DND-41 (cell line): ENCODE results near the gene RGL1.

ENCODE experiments used
- ATAC-seq: fragments of 200-7000 bp; cut with Tn5 transposase; 3 replicates; pipeline ENCODE4 v1.9.1; 2021; ENCODE audit warnings: low read depth; ENCODE audit not compliant: insufficient read depth
- DNase-seq: peaks from one replicate; pipeline ENCODE4 v3.0.0-alpha.2; 2020
- H2AFZ ChIP-seq: 2 replicates; pipeline ENCODE4 v1.6.0; 2012; ENCODE audit warnings: low read depth, low read length
- H3K27ac ChIP-seq: 2 replicates; pipeline ENCODE4 v1.5.1; 2012; ENCODE audit warnings: low read length, inconsistent platforms
- H3K27me3 ChIP-seq: fragments of 200-600 bp; sonication (generic); 2 replicates; pipeline ENCODE4 v1.6.0; 2012; ENCODE audit warnings: low read length, mild to moderate bottlenecking, inconsistent platforms; ENCODE audit not compliant: insufficient read depth, poor library complexity
- H3K36me3 ChIP-seq: 2 replicates; pipeline ENCODE4 v1.5.1; 2012; ENCODE audit warnings: low read length, inconsistent platforms; ENCODE audit not compliant: insufficient read depth
- H3K4me1 ChIP-seq: 2 replicates; pipeline ENCODE4 v1.5.1; 2012; ENCODE audit warnings: mild to moderate bottlenecking, low read length; ENCODE audit not compliant: insufficient read depth
- H3K4me2 ChIP-seq: 2 replicates; pipeline ENCODE4 v1.6.0; 2012; ENCODE audit warnings: mild to moderate bottlenecking, moderate library complexity, low read length, inconsistent platforms; ENCODE audit not compliant: insufficient read depth
- H3K4me3 ChIP-seq, 2 experiments: fragments of 200-600 bp in 1 of 2; shearing (Covaris generic) in 1 of 2; 2 replicates each; pipeline ENCODE4 v1.5.1; 2012 to 2016; ENCODE audit warnings: inconsistent platforms in 2 of 2, low read length in 2 of 2, mild to moderate bottlenecking in 2 of 2, low read depth in 1 of 2, moderate library complexity in 1 of 2
- H3K79me2 ChIP-seq: 2 replicates; pipeline ENCODE4 v1.6.0; 2012; ENCODE audit warnings: low read length, inconsistent platforms; ENCODE audit not compliant: insufficient read depth
- H3K9ac ChIP-seq: 2 replicates; pipeline ENCODE4 v1.6.0; 2012; ENCODE audit warnings: low read depth, mild to moderate bottlenecking, inconsistent platforms, low read length, moderate library complexity
- H3K9me3 ChIP-seq: 2 replicates; pipeline ENCODE4 v1.5.1; 2012; ENCODE audit warnings: low read length, moderate library complexity, mild to moderate bottlenecking, inconsistent platforms; ENCODE audit not compliant: insufficient read depth, severe bottlenecking
- H4K20me1 ChIP-seq: 2 replicates; pipeline ENCODE4 v1.6.0; 2012; ENCODE audit warnings: low read length; ENCODE audit not compliant: insufficient read depth
- EZH2 ChIP-seq: IDR thresholded peaks from 3 replicates; pipeline ENCODE4 v1.6.1; 2012; ENCODE audit warnings: borderline replicate concordance, low read depth, mild to moderate bottlenecking, moderate library complexity, low read length, inconsistent platforms; ENCODE audit not compliant: severe bottlenecking
- TF ChIP-seq, protein P1 (sequence below): IDR thresholded peaks from 2 replicates; pipeline ENCODE4 v1.5.1; 2012; ENCODE audit warnings: borderline replicate concordance, low read length, moderate library complexity, mild to moderate bottlenecking; ENCODE audit not compliant: poor library complexity, severe bottlenecking; ENCODE audit errors: extremely low read depth

Gene RGL1

GRCh38 chr1:183932412-183932811 is 127.5 kb downstream of the RGL1 start:
- Histone ChIP-seq H3K9me3 (no peaks in the 10 kb centered on the region), H3K9ac (no peak overlapping the region), H3K4me2 (no peak overlapping the region), H3K27me3 (no peaks in the 10 kb centered on the region), H4K20me1 (no peaks in the 10 kb centered on the region), H3K4me3 (no peak overlapping the region), H3K4me1 (no peaks in the 10 kb centered on the region), H3K36me3 (no peaks in the 10 kb centered on the region), H2AFZ (no peak overlapping the region), H3K27ac (no peak overlapping the region), H3K79me2 (no peaks in the 10 kb centered on the region)
- DNase-seq (no peak), ATAC-seq (no peak)
- no peak for TF ChIP-seq EZH2
- TF ChIP-seq, protein P1, sequence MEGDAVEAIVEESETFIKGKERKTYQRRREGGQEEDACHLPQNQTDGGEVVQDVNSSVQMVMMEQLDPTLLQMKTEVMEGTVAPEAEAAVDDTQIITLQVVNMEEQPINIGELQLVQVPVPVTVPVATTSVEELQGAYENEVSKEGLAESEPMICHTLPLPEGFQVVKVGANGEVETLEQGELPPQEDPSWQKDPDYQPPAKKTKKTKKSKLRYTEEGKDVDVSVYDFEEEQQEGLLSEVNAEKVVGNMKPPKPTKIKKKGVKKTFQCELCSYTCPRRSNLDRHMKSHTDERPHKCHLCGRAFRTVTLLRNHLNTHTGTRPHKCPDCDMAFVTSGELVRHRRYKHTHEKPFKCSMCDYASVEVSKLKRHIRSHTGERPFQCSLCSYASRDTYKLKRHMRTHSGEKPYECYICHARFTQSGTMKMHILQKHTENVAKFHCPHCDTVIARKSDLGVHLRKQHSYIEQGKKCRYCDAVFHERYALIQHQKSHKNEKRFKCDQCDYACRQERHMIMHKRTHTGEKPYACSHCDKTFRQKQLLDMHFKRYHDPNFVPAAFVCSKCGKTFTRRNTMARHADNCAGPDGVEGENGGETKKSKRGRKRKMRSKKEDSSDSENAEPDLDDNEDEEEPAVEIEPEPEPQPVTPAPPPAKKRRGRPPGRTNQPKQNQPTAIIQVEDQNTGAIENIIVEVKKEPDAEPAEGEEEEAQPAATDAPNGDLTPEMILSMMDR: no peak

- no peak overlapping the region for H3K9ac ChIP-seq
- DNase-seq (no peak), ATAC-seq (no peak)
- no peaks in the 10 kb centered on the region for H3K36me3 ChIP-seq
- no peaks in the 10 kb centered on the region for H3K4me1 ChIP-seq
- no peaks in the 10 kb centered on the region for H3K9me3 ChIP-seq
- H3K4me3 ChIP-seq: no peak overlapping the region
- H3K27me3 ChIP-seq: peaks cover 4% of the 10 kb centered on the region
- H2AFZ ChIP-seq: no peak overlapping the region
- H3K4me2 ChIP-seq: no peak overlapping the region
- TF ChIP-seq, protein P1: no peak
- TF ChIP-seq EZH2: no peak
- H3K27ac ChIP-seq: no peak overlapping the region
- no peaks in the 10 kb centered on the region for H4K20me1 ChIP-seq
- H3K79me2 ChIP-seq: no peaks in the 10 kb centered on the region
Measured at GRCh38 chr1:183933528-183934179, 128.7 kb downstream of the RGL1 start.

- Histone ChIP-seq H3K9ac (no peak overlapping the region), H3K27ac (no peak overlapping the region), H3K9me3 (no peaks in the 10 kb centered on the region), H3K4me3 (no peak overlapping the region), H3K4me2 (no peak overlapping the region), H3K79me2 (no peaks in the 10 kb centered on the region), H3K4me1 (no peaks in the 10 kb centered on the region), H3K36me3 (no peaks in the 10 kb centered on the region), H4K20me1 (no peaks in the 10 kb centered on the region), H2AFZ (no peak overlapping the region), H3K27me3 (peaks cover 6% of the 10 kb centered on the region)
- no peak for DNase-seq
- ATAC-seq: no peak
- TF ChIP-seq EZH2: no peak
- TF ChIP-seq, protein P1: no peak
Measured at GRCh38 chr1:183934314-183934713, 129.4 kb downstream of the RGL1 start.

- H3K27me3 ChIP-seq: peaks cover 10% of the 10 kb centered on the region
- DNase-seq (no peak), ATAC-seq (no peak)
- H2AFZ ChIP-seq: no peak overlapping the region
- H3K27ac ChIP-seq: no peak overlapping the region
- no peaks in the 10 kb centered on the region for H3K4me1 ChIP-seq
- H3K9ac ChIP-seq: no peak overlapping the region
- H4K20me1 ChIP-seq: no peaks in the 10 kb centered on the region
- no peak for TF ChIP-seq EZH2
- H3K36me3 ChIP-seq: no peaks in the 10 kb centered on the region
- no peaks in the 10 kb centered on the region for H3K79me2 ChIP-seq
- H3K9me3 ChIP-seq: no peaks in the 10 kb centered on the region
- H3K4me3 ChIP-seq: no peak overlapping the region
- H3K4me2 ChIP-seq: no peak overlapping the region
Measured at GRCh38 chr1:183936009-183936408, 131.1 kb downstream of the RGL1 start.
